ENCODE results near the gene EREG. TPM values are rescaled to one million over a fixed set of nuclear protein-coding genes. Genes with fewer than 3 reads are reported as not detected.

EREG gene
- total RNA-seq, 1 experiment from 2014 or later: 0.46 TPM

DNA sequence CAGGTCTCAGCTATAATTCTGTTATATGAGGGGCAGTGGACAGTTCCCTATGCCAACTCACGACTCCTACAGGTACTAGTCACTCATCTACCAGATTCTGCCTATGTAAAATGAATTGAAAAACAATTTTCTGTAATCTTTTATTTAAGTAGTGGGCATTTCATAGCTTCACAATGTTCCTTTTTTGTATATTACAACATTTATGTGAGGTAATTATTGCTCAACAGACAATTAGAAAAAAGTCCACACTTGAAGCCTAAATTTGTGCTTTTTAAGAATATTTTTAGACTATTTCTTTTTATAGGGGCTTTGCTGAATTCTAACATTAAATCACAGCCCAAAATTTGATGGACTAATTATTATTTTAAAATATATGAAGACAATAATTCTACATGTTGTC is 20.4 kb downstream of the EREG start:
- no peak overlapping the region for H3K27ac ChIP-seq
- H3K79me2 ChIP-seq (ENCODE audit: low read depth): no peaks in the 10 kb centered on the region
- TF ChIP-seq, protein P1, sequence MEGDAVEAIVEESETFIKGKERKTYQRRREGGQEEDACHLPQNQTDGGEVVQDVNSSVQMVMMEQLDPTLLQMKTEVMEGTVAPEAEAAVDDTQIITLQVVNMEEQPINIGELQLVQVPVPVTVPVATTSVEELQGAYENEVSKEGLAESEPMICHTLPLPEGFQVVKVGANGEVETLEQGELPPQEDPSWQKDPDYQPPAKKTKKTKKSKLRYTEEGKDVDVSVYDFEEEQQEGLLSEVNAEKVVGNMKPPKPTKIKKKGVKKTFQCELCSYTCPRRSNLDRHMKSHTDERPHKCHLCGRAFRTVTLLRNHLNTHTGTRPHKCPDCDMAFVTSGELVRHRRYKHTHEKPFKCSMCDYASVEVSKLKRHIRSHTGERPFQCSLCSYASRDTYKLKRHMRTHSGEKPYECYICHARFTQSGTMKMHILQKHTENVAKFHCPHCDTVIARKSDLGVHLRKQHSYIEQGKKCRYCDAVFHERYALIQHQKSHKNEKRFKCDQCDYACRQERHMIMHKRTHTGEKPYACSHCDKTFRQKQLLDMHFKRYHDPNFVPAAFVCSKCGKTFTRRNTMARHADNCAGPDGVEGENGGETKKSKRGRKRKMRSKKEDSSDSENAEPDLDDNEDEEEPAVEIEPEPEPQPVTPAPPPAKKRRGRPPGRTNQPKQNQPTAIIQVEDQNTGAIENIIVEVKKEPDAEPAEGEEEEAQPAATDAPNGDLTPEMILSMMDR (conservative IDR thresholded peaks at IDR 0.05): no peak
- TF ChIP-seq EZH2 (IDR thresholded peaks at IDR 0.05; ENCODE audit: low read depth): no peak
- ChIA-PET CTCF (interaction anchor here (1.0 kb wide), 1 partner anchor 146 kb away, joined by 3 read pairs; no protein-coding TSS in a partner anchor), POLR2A (ENCODE audit: unreplicated experiment) (no interaction called here)
- no peaks in the 10 kb centered on the region for H3K27me3 ChIP-seq (ENCODE audit: insufficient read depth, low read depth)
- peaks cover 4% of the 10 kb centered on the region; the same call in 1 of the 2 replicates for H3K36me3 ChIP-seq (ENCODE audit: low read depth)
- H3K9me3 ChIP-seq (ENCODE audit: insufficient read depth, low read depth): no peaks in the 10 kb centered on the region
- intact Hi-C loops (cut with micrococcal nuclease; ENCODE audit: unreplicated experiment): no loop called here
- DNase-seq: no peak
- no TSS peak for BruUV-seq (replicated peaks)
- H3K4me3 ChIP-seq: no peak overlapping the region
- H3K9me2 ChIP-seq (ENCODE audit: insufficient read depth): no peaks in the 10 kb centered on the region
- H2AFZ ChIP-seq: no peak overlapping the region
- H4K20me1 ChIP-seq (ENCODE audit: insufficient read depth): no peaks in the 10 kb centered on the region
- no peak overlapping the region for H3K4me2 ChIP-seq
- H3K4me1 ChIP-seq (replicated peaks; ENCODE audit: insufficient read depth): no peaks in the 10 kb centered on the region
- H3F3A ChIP-seq (ENCODE audit: insufficient read depth, low read depth): no peaks in the 10 kb centered on the region

DNA sequence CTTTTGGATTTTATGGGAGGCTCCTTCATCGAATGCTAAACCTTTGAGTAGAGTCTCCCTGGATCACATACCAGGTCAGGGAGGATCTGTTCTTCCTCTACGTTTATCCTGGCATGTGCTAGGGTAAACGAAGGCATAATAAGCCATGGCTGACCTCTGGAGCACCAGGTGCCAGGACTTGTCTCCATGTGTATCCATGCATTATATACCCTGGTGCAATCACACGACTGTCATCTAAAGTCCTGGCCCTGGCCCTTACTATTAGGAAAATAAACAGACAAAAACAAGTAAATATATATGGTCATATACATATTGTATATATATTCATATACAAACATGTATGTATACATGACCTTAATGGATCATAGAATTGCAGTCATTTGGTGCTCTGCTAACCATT is 21.2 kb downstream of the EREG start:
- no TSS peak for BruUV-seq (replicated peaks)

DNA sequence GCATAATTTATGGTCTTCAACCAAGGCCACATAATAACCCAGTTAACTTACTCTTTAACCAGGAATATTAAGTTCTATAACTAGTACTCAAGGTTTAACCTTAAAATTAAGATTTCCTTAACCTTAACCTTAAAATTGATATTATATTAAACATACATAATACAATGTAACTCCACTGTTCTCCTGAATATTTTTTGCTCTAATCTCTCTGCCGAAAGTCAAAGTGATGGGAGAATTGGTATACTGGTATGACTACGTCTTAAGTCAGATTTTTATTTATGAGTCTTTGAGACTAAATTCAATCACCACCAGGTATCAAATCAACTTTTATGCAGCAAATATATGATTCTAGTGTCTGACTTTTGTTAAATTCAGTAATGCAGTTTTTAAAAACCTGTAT is 22.8 kb downstream of the EREG start:
- Histone ChIP-seq H4K20me1 (ENCODE audit: insufficient read depth) (no peaks in the 10 kb centered on the region), H3K9me2 (ENCODE audit: insufficient read depth) (no peaks in the 10 kb centered on the region), H3K9me3 (ENCODE audit: insufficient read depth, low read depth) (no peaks in the 10 kb centered on the region), H3F3A (ENCODE audit: insufficient read depth, low read depth) (no peaks in the 10 kb centered on the region), H3K79me2 (ENCODE audit: low read depth) (no peaks in the 10 kb centered on the region), H3K4me1 (replicated peaks; ENCODE audit: insufficient read depth) (no peaks in the 10 kb centered on the region), H3K27ac (no peak overlapping the region), H2AFZ (no peak overlapping the region), H3K4me3 (no peak overlapping the region), H3K36me3 (ENCODE audit: low read depth) (no peaks in the 10 kb centered on the region; the same call in 1 of the 2 replicates), H3K27me3 (ENCODE audit: insufficient read depth, low read depth) (no peaks in the 10 kb centered on the region), H3K4me2 (no peak overlapping the region)
- BruUV-seq (replicated peaks): no TSS peak
- CTCF ChIA-PET: no interaction called here
- intact Hi-C loops (cut with micrococcal nuclease; ENCODE audit: unreplicated experiment): no loop called here
- POLR2A ChIA-PET (ENCODE audit: unreplicated experiment): no interaction called here
- no peak for DNase-seq
- TF ChIP-seq, protein P1 (conservative IDR thresholded peaks at IDR 0.05): no peak
- no peak for TF ChIP-seq EZH2 (IDR thresholded peaks at IDR 0.05; ENCODE audit: low read depth)

More for the DNA sequence above, 21.2 kb downstream of the EREG start:
- Histone ChIP-seq H3K4me1 (replicated peaks; ENCODE audit: insufficient read depth) (no peaks in the 10 kb centered on the region), H3K79me2 (ENCODE audit: low read depth) (no peaks in the 10 kb centered on the region), H3K9me3 (ENCODE audit: insufficient read depth, low read depth) (no peaks in the 10 kb centered on the region), H2AFZ (no peak overlapping the region), H4K20me1 (ENCODE audit: insufficient read depth) (no peaks in the 10 kb centered on the region), H3K36me3 (ENCODE audit: low read depth) (peaks cover 4% of the 10 kb centered on the region; the same call in 1 of the 2 replicates), H3K27me3 (ENCODE audit: insufficient read depth, low read depth) (no peaks in the 10 kb centered on the region), H3K4me2 (no peak overlapping the region), H3K9me2 (ENCODE audit: insufficient read depth) (no peaks in the 10 kb centered on the region), H3K4me3 (no peak overlapping the region), H3K27ac (no peak overlapping the region), H3F3A (ENCODE audit: insufficient read depth, low read depth) (no peaks in the 10 kb centered on the region)
- intact Hi-C loops (cut with micrococcal nuclease; ENCODE audit: unreplicated experiment): no loop called here
- DNase-seq: no peak
- POLR2A ChIA-PET (ENCODE audit: unreplicated experiment): no interaction called here
- CTCF ChIA-PET: no interaction called here
- TF ChIP-seq, protein P1 (conservative IDR thresholded peaks at IDR 0.05): no peak
- TF ChIP-seq EZH2 (IDR thresholded peaks at IDR 0.05; ENCODE audit: low read depth): no peak

All from PC-9 (cell line).